Measurements from ENCODE around the gene PFN2. TPM values are rescaled to one million over a fixed set of nuclear protein-coding genes. Genes with fewer than 3 reads are reported as not detected.
"Not testable (repeated sequence)": the region's sequence is repeated elsewhere in the genome, so short reads cannot be mapped to it uniquely, and the experiment has no call there.

Gene PFN2
- total RNA-seq, 1 donor from 2014 or later: 265 TPM

DNA sequence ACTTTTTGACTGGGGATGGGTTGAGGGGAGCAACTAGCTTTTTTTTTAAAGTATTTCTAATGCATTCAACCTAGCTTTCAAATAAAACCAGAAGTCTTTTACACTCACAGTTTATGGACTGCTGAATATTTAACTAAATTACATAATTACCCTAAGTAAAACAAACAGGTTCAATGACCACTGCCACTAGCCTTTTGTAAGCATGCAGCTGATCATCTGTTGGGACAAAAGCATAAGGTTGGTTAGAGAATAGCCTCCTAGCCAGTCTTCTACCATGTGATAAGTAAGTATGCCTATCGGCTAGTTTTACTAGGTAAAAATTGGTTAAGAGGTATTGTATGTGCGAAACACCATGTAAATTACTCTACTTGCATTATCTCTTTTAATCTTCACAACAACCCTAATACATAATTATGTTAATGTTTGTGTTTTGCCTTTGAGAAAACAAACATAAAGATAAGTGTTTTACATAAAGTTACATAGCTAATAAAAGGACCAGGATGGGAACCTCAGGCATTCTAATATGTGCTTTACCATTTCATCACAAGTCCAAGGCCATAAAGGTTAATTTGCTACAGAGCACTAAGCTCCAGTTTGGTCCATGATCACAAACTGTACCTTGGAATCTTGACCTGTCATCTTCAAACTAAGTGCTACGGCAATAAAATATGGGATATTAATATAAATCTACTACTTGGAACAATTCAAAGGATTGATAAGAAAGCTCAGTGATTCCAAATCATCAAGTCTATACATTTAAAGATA is 13.2 kb downstream of the PFN2 start:
- FAIRE-seq (no peak), DNase-seq (ENCODE audit: low read depth) (no peak)
- Histone ChIP-seq H3K27me3 (ENCODE audit: control insufficient read depth, insufficient read depth, low read length) (no peaks in the 10 kb centered on the region), H3K36me3 (ENCODE audit: control insufficient read depth, insufficient read depth, low read length) (peaks cover 3% of the 10 kb centered on the region), H3K4me3 (ENCODE audit: low read depth, low read length) (no peak overlapping the region)
- no peak for TF ChIP-seq CTCF (IDR thresholded peaks at IDR 0.05; ENCODE audit: insufficient read depth, low read length, severe bottlenecking)

DNA sequence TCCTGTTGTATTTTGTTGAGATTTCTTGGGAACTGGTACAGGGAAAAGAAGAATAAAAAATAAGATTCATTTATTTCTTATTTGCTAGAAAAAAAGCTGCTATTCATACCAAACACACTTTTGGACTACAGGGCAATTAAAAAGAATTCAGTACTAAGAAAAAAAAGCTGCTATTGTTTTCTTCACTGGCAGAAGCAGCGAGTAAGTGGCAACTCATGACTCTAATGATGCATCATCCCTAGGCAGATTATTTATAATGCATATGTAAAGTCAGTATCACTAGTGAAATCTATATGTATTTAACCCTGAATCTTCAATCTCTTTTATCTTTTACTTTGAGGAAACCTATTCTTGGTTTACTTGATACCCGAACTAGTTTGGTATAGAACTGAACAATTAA is 15.2 kb downstream of the PFN2 start:
- Histone ChIP-seq H3K36me3 (ENCODE audit: control insufficient read depth, insufficient read depth, low read length) (peaks cover 1% of the 10 kb centered on the region), H3K27me3 (ENCODE audit: control insufficient read depth, insufficient read depth, low read length) (no peaks in the 10 kb centered on the region), H3K4me3 (ENCODE audit: low read depth, low read length) (no peak overlapping the region)
- no peak for FAIRE-seq
- no peak for TF ChIP-seq CTCF (IDR thresholded peaks at IDR 0.05; ENCODE audit: insufficient read depth, low read length, severe bottlenecking)
- peak; percentile 37 for DNase-seq (ENCODE audit: low read depth)

GRCh38 chr3:149954812-149955211 is 15.9 kb downstream of the PFN2 start:
- DNase-seq (ENCODE audit: low read depth) (no peak), FAIRE-seq (no peak)
- H3K4me3 ChIP-seq (ENCODE audit: low read depth, low read length): no peak overlapping the region
- no peaks in the 10 kb centered on the region for H3K27me3 ChIP-seq (ENCODE audit: control insufficient read depth, insufficient read depth, low read length)
- no peak for TF ChIP-seq CTCF (IDR thresholded peaks at IDR 0.05; ENCODE audit: insufficient read depth, low read length, severe bottlenecking)
- peaks cover 3% of the 10 kb centered on the region for H3K36me3 ChIP-seq (ENCODE audit: control insufficient read depth, insufficient read depth, low read length)

DNA sequence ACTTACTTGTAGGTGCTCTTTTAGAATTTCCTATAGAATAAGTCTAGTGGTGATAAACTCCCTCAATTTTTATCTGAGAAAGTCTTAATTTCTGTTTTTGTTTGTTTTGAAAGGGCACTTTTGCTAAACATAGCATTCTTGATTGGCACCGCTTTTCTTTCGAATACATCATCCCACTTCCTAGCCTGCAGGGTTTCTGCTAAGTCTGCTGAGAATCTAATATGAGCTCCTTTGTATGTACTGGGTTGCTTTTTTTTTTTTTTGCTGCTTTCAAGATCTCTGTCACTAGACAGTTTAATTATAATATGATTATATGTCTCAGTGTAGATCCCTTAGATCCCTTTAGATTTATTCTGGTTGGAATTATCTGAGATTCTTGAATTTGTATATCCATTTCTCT is 21.5 kb downstream of the PFN2 start:
- Histone ChIP-seq H3K4me3 (ENCODE audit: low read depth, low read length) (no peak overlapping the region), H3K27me3 (ENCODE audit: control insufficient read depth, insufficient read depth, low read length) (no peaks in the 10 kb centered on the region), H3K36me3 (ENCODE audit: control insufficient read depth, insufficient read depth, low read length) (peaks cover 2% of the 10 kb centered on the region)
- FAIRE-seq (no peak), DNase-seq (ENCODE audit: low read depth) (no peak)
- TF ChIP-seq CTCF (IDR thresholded peaks at IDR 0.05; ENCODE audit: insufficient read depth, low read length, severe bottlenecking): no peak

DNA sequence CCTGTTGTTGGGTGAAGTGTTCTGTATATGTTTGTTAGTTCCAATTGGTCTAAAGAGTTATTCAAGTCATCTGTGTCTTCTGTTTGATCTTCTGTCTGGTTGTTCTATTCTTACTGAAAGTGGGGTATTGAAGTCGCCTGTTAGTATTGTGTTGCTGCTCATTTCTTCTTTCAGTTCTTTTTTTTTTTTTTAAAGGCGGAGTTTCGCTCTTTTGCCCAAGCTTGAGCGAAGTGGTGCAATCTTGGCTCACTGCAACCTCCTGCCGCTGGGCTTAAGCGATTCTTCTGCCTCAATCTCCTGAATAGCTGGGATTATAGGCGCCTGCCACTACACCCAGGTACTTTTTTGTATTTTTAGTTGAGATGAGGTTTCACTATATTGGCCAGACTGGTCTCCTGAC is 23.5 kb downstream of the PFN2 start:
- DNase-seq (ENCODE audit: low read depth) (no peak), FAIRE-seq (no peak)
- Histone ChIP-seq H3K27me3 (ENCODE audit: control insufficient read depth, insufficient read depth, low read length) (no peaks in the 10 kb centered on the region), H3K4me3 (ENCODE audit: low read depth, low read length) (no peak overlapping the region), H3K36me3 (ENCODE audit: control insufficient read depth, insufficient read depth, low read length) (peaks cover 2% of the 10 kb centered on the region)
- no peak for TF ChIP-seq CTCF (IDR thresholded peaks at IDR 0.05; ENCODE audit: insufficient read depth, low read length, severe bottlenecking)

- not testable (repeated sequence) for DNase-seq (ENCODE audit: low read depth); H3K36me3 ChIP-seq (ENCODE audit: control insufficient read depth, insufficient read depth, low read length); FAIRE-seq; H3K27me3 ChIP-seq (ENCODE audit: control insufficient read depth, insufficient read depth, low read length); H3K4me3 ChIP-seq (ENCODE audit: low read depth, low read length)
These were observed 26.7 kb downstream of the PFN2 start for GRCh38 chr3:149943966-149944365.

Measured in bronchial epithelial cell (primary cell).